ENCODE data around the gene MICAL2.
A peak's percentile ranks its signal among the peaks of the same experiment; 100 is the strongest.

The MICAL2 gene

DNA sequence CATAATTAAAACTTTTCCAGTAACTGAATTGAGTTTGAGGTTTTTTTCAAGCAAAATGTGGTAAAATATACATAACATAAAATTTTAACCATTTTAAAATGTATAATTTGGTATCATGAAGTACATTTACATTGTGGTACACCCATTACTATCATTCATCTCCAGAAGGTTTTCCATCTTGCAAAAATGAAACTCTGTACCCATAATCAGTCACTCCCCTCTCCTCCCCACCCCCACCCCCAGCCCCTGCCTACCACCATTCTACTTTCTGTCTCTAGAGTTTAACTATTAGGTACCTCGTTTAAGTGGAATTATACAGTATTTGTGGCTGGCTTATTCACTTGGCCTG lies 63.7 kb downstream of the MICAL2 start:
- DNase-seq, result no peak

DNA sequence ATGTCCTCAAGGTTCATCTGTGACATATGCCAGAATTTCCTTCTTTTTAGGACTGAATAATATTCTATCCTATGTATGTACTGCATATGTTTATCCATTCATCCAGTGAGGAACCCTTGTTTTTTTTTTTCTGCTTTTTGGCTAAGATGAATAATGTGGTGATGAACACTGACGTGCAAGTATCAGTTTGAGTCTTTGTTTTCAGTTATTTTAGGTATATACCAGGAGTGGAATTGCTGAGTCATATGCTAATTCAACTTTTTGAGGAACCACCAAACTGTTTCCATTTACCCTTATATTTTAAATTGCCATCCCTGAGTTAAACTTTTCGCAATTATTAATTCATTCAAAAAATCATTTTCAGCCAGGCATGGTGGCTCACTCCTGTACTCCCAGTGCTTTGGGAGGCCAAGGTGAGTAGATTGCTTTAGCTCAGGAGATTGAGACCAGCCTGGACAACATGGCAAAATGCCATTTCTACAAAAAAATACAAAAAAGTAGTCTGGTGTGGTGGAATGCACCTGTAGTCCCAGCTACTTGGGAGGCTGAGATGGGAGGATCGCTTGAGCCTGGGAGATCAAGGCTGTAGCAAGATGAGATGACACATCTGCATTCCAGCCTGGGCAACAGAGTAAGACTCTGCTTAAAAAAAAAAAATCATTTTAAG lies 64.2 kb downstream of the MICAL2 start:
- peak; percentile 90 for DNase-seq

DNA sequence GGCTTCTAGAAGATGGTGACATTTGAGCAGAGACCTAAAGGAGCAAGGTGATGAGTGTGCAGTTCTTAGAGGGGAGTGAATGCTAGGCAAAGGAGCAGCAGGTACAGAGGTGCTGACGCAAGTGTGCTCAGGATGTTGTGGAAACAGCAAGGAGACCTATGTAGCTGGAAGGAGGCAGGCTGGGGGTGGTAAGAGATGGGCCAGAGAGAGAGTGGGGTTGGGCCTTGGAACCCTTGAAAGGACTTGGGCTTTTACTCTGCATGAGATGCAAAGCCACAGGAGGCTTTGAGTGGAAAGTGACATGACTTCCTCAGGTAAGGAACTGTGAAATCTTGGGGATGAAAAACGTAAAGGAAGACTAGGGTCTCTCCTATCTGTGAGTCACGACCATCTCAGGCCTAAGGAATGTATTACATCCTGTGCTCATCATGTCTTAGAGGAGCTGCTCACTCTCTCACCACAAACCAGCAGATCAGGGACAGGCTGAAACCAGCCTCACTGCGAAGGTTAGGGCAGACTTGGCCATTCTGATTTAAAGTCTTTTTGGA lies 65.4 kb downstream of the MICAL2 start:
- peak; percentile 95 for DNase-seq

DNA sequence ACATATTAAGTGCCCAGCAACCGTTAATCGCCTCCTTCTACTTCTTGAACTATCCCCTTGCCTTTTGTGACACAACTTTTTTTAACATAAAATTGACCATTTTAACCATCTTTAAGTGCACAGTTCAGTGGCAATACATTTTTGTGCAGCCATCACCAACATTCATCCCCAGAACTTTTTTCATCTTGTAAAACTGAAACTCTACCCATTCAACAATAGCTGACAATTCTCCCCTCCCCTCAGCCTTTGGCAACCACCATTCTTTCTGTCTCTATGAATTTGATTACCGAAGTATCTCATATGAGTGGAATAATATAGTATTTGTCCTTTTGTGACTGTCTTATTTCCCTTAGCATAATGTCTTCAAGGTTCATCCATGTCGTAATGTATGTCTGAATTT lies 66.0 kb downstream of the MICAL2 start:
- DNase-seq, result no peak

DNA sequence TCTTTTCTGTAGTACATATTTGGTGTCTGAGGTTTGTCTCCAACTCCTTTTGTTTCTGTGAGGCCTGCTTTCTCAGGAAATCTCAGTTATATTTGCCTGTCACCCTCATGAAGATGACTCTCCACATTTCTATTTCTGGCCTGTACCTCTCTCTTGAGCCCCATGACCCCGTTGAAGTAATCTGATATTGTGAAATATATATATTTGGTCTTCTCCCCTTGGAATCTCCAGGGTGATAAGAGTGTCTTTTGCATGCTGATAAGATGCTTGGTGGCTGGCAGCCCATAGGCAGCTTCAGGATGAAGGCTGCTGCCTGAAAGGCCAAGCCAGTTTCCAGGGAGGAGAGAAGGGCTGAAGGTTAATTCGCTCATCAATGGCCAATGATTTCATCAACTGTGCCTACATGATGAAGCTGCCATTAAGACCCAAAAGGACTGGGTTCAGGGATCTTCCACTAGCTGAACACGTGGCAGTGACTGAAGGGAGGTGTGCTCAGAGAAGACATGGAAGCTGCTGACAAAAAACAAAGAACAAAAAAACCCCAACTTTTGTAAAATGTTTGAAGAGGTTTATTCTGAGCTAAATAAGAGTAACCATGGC lies 67.4 kb downstream of the MICAL2 start:
- DNase-seq, result no peak

DNA sequence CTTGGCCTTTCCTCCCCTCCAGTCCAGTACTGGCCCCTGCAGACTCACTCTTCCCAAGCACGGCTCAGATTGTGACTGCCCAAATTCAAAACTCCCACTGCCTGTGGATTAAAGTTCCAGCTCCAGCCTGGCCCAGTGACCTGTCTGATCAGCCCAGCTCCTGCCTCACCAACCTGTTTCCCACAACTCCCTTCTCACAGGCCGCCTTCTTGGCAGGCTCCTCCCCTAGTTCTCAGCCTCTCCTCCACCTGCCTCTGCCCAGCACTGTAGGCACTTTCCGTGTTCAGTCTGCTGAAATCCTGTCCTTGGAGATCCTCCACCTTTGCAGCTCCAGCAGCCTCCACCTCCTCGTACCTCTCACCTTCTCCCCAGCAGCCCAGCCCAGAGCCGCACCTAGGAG lies 68.6 kb downstream of the MICAL2 start:
- no peak for DNase-seq

DNA sequence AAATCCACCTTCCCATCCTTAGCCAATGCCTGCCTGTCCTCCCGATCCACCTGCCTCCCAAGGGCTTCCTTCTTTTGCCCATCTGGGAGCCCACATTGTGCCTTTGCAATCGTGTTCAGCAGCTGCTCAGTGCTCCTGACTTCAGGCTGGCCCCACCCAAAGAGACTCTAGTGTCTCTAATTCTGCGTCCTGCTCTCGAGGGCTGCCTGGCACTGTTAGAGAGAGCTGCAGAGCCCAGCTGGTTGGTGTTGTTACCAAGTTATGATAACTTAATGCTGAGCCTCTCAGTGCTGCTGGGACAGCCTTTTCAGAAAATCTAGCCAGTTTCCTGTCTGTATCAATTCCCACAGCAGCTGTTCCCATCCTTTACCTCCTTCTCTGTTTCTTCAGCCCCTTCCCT lies 69.1 kb downstream of the MICAL2 start:
- no peak for DNase-seq

DNA sequence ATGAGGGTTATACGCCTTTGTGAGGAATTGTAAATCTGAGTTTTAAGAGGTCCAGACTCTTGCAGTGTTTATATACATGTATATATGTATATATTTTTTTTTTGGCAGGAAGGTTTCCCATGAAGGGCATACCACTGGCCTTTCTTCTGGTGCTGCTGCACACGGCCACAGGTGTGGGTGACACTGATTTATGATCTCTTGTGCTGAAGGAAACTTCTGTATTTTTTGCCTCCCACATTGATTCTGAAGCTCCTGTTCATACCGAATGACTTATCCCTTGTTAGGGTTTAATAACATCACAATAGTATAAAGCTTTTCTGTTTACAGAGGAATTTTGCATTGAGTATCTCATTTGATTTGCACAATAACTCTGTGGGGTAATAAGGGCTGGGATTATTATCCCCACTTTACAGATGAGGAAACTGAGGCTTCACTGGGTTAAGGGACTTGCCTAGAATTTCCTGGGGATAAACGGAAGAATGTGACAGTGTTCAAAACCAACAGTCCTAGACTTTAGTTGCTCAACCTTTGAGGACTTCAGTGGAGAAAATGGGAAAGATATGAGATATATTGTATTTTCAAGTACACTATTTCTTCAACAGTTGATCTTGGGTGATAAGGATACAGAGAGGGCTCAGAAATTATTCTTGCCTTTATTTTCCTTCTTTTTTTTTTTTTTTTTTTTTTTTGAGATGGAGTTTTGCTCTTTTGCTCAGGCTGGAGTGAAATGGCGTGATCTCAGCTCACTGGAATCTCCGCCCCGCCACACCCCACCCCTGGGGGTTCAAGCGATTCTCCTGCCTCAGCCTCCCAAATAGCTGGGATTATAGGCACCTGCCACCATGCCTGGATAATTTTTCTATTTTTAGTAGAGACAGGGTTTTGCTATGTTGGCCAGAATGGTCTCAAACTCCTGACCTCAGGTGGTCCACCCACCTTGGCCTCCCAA lies 70.1 kb downstream of the MICAL2 start:
- peak; percentile 56 for DNase-seq

DNA sequence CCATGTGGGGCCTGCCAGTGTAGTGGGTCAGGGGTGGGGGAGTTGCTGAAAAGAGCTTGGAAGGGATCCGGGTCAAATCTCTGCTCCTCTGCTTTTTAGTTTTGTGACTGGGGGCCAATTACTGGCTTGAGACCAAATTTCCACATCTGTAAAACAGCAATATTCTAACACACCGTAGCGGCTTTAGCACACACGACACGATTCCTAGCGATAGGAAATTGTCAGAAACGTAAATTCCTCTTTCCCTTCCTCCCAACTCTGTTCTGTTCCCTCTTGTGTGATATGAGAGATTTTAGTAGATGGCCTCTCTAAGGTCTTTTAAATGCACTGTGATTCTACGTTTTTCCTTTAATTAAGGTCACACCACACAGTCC lies 71.9 kb downstream of the MICAL2 start:
- no peak for DNase-seq

DNA sequence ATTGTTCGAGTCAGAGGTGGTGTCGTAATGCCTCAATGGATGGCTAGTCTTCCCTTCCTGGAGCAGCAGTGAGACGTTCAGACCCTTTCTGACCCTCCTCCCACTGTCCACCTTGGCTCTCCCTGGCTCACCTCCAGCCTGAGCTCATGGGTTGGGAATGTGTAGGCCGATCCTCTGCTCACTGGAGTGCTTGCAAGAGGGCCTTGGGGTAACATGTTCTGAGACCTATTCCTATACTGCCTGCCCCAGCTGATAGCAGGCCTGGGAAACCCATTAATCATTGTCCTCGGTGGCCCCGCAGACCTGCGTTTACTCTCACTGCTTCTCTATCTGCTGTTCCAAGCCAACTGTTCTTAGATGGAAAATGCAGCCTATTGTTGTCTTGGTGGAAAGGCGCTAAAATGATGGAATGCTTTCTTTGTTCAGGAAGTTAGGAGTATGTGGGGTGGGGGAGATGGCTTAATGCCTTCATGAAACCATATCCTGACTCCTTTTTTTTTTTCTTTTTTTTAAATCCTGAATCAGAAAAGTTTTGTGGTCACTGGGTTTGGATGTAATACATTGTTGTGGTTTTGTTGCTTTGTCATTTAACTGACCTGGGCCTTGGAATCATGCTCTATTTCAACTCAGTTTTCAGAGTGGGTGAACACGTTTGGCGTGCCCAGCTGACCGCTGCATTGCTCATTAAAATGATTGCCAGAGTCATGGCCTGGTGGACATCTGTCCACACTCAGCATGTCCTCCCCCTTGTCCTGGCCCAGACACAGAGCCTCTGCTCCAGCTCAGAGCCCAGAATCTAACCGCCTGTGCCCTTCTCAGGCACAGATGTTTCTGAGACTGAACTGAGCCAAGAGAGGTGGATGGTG lies 72.5 kb downstream of the MICAL2 start:
- DNase-seq, result peak; percentile 98

DNA sequence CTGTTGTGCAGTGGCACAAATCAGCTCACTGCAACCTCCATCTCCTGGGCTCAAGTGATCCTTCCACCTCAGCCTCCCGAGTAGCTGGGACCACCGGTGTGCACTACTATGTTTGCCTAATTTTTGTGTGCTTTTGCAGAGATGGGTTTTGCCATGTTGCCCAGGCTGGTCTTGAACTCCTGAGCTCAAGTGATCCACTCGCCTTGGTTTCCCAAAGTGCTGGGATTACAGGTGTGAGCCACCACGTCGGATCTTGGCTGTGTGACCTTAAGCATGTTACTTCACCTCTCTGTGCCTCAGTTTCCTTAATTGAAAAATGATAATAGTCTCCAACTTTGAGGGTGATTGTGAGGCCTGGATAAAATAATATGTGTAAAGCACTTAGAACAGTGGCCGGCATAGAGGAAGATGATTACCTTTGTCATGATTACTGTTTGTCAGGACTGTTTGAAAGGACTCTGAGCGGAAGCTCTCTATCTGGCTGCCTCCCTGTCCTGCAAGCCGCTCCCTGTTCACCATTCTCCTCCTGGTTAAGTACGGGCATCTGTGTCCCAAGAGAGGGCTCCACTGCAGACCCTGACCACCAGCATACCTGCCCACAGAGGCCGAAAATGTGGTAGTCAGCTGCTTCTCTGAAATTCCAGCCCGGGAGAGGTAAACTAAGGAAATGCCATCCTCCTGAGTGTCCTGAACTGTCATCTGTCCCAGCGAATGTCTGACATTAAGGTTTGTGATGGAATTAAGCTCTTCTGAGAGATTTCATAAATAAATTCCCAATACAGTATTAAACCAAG lies 73.6 kb downstream of the MICAL2 start:
- DNase-seq, result no peak

DNA sequence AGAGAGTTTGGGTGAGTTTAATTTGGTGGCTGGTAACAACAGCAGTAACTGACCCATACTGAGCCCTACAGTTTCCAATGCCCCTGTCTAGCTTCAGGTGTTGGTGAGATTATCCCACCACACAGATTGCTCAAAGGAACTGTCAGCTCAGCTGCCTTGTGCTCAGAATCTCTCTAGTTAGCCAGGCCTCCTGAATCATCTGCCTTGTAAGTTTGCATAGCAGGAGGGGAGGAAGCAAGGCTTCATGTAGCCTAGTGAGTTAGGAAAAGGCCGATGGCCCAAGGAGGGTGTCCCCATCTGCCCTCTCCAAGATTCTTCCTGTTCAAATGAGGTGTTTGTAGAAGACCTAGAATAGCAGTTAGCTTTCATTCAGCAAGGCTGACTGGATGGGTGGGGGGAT lies 74.3 kb downstream of the MICAL2 start:
- DNase-seq, result peak; percentile 40

DNA sequence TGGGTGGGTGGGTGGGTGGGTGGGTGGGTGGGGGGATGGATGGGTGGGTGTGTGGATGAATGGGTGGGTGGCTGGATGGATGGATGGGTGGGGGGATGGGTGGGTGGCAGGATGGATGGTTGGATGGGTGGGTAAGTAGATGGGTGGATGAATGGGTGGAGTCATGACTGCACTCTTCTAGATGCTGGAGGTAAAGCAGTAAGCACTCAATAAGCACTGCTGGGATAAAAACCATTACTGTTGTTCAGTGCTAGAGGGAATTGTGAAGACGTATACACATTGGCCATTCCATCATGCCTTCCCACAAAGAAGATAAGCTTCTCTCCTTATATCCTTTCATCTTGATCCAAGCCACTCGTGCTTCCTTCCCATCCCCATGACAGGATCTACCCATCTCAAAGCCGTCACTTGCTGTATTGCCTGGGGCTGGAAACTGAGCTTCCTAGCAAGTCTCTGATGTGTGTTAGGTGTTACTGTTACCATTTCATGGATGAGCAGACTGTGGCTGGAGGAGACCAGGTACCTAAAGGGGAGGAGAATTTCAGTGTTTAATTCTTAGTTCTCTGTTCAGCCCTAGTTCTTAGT lies 74.8 kb downstream of the MICAL2 start:
- DNase-seq, result no peak

DNA sequence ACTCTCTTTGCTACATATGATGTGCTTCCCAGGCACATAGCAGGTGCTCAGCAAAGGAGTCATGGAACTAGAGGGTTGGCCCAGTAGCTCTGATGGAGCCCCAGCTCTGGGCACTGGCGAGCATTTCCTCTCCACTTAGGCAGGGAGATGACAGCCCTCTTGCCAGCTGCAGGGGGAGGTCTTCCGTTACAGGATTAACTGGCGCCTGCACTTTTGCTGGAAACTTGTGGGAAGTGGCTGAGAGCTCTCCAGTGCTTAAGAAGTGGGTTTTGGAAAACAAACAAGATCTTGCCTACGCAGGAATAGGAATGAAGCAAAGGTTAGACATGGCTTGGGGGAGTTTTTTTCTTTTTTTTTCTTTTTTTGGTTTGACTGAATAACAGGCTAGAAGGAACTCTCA lies 75.5 kb downstream of the MICAL2 start:
- DNase-seq, result peak; percentile 69

DNA sequence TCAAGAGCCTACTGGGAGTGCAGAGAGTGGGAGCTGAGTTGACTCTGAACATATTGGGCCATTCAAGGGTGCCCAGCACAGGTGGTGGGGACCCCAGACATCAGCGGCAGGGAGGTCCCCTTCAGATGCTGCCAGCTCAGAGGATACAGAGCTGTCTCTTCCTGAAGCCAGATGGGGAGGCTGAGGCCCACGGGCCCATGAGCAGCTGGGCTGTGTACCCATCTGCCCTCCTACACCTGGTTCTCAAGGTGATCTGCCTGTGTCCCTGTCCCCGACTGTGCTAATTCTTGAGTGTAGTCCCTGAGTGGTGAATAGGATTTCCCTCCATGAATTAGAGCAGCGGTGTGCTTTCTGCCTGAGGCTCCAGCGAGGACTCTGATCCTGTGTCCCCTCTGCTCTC lies 76.3 kb downstream of the MICAL2 start:
- DNase-seq, result no peak

DNA sequence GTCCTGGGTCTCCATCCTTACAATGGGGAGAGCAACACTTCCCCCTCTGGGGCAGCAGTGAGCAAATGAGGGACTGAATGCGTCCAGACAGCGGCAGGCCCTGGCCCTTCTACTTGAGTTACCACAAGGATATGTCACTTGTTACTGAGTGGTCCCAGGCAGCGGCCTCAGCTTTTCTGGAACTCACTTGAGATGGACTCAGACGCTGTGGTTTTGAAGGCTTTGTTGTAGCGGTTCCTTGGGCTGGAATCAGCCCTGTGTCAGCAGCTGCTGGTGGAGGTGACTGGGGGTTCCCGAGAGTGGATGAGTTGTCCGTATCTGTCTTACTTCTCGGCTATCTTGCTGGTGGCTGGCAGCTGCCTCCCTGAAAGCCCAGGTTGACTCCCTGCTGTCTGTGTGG lies 77.0 kb downstream of the MICAL2 start:
- peak; percentile 62 for DNase-seq

DNA sequence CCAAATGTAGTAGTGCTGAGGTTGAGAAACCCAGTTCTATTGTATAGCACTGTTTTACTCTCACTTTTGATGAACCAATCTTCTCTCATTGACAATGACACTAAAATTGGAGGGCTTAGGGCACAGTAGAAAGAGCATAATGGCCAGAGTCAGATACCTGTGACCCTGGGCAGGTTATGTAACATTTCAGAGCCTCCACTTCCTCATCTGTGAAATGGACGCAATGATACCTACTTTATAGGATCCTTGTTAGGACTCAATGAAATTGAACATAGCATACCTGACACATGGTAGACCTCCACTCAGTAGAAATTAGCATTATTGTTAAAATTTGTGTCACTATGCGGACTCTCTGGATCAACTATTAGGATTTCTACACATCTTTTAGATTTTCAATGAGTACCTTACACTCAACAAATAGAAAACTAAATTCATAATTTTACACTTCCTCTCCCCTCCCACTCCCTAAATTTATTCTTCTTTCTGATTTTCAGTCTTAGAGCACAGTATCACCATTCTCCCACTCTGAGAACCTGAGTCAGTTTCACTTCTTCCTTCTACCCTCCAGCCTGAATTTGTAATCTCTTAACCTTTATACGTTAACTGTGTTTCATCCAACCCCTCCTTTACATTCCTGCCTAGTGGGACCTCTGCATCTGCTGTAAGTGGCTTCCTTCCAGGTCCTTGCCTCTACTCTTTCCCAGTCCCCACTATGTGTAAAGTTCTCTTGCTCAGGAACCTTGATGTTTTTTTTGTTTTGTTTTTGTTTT lies 78.3 kb downstream of the MICAL2 start:
- no peak for DNase-seq

DNA sequence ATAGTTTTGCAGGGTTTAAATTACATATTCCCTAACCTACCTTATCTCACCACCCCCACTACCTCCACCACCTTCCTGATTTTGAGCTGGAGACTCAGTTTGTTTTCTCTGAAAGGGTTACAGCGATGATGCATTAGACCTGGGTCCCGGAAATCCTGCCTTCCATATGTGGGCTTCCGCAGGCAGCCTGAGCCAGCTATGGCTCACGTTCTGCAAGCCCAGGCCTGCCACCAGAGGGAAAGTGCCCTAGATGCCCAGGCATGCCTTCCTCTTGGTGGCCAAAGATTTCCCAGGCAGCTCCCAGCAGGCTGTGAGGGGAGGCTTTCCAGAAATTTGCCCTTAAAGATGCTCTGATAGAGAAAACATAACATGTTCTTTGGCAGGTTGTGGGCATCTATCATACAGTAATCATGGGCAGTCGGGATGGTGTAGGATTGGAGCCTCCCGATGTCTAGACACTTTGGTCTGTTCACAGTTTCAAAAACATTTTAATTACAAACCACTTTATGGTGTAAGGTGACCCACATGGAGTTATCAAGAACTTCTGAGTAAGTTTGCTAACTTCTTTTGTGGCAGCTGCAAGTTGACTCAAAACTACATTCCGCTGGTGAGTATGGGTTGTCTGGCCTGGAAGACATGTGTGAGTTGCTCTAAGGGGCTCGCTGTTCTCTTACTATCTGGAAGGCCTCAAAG lies 79.3 kb downstream of the MICAL2 start:
- DNase-seq, result peak; percentile 38

DNA sequence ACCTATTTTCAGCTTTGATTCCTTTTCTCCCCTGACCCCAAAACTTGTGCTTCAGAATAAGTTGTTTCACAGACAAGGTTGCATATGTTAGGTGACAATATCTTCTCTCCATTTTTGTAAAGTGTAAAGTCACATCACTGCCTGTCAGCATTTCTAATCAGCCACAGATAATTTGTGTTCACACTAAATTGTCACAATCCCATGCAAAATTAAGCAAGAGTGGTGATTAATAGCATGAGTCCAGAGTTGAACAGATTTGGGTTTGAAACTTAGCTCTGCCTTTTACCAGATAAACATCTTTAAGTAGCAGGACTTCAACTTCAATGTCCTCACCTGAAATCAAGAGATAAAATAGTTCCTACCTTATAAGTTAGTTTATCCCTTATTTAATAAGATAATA lies 80.1 kb downstream of the MICAL2 start:
- no peak for DNase-seq
